ENCODE measurements around the gene MARCHF6. TPM values are rescaled to one million over a fixed set of nuclear protein-coding genes. Genes with fewer than 3 reads are reported as not detected.
A peak's percentile ranks its signal among the peaks of the same experiment; 100 is the strongest.

Gene MARCHF6
- total and polyA plus RNA-seq, 2 experiments from 2014 or later, result 70.9 to 91.1 TPM

- Histone ChIP-seq H3K4me3 (no peak overlapping the region), H3K4me2 (no peak overlapping the region)
- WGBS (ENCODE audit: low lambda C conversion rate, missing lambda C conversion rate), result 100% methylated on average over 2 of the region's 2 CpGs
Measured at GRCh38 chr5:10348258-10348657, 5.2 kb upstream of the MARCHF6 start.

DNA sequence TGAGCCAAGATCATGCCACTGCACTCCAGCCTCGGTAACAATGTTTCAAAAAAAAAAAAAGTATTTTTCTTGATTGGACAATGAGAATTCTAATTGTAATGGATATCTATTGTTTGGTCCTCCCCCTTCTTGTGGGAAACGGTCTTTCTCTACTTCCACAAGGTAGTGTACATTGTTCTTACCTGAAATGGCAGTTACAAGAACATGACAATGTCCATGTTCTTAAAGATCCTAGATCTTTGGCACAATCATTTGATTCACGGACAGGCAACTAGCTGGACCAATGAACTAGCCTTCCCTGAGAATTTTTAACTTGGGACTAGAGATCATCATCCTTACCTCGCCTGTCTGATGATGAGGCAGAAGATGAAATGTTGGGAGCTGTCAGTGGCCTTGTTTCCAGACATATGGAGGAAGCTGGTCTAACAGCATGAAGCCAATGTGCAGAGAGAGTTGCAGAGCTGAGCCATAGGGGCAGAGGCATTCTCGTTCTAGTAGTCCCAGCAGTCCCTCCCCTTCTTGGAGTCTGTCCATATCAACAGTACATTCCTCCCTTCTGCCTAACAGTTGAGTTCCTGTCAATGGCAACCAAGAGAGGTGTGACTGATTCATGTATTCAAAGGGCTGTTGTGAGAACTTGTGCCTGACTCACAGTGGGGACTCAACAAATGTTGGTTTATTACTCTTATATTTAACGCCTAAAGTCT is 2.1 kb upstream of the MARCHF6 start:
- Histone ChIP-seq H4K20me1 (ENCODE audit: insufficient read depth, poor library complexity, severe bottlenecking) (peaks cover 20% of the 10 kb centered on the region), H3K4me1 (ENCODE audit: insufficient read depth) (peaks cover 18% of the 10 kb centered on the region), H3K27me3 (no peaks in the 10 kb centered on the region), H3K36me3 (replicated peaks; ENCODE audit: insufficient read depth, low read depth) (no peaks in the 10 kb centered on the region), H3K9me2 (replicated peaks; ENCODE audit: insufficient read depth) (no peaks in the 10 kb centered on the region), H3K4me2 (no peak overlapping the region), H2AFZ (no peak overlapping the region), H3K9me3 (ENCODE audit: low read depth) (no peaks in the 10 kb centered on the region), H3K27ac (no peak overlapping the region), H3K4me3 (no peak overlapping the region), H3K79me2 (peaks cover 28% of the 10 kb centered on the region)
- WGBS (ENCODE audit: low lambda C conversion rate, missing lambda C conversion rate), result 89% methylated on average over 6 of the region's 6 CpGs
- DNase-seq (ENCODE audit: low spot score), result no peak
- TF ChIP-seq EZH2phosphoT487 (IDR thresholded peaks at IDR 0.05; ENCODE audit: low read depth, severe bottlenecking, unreplicated experiment) (no peak), EZH2 (IDR thresholded peaks at IDR 0.05; ENCODE audit: borderline replicate concordance) (no peak)
- TF ChIP-seq, protein P1, sequence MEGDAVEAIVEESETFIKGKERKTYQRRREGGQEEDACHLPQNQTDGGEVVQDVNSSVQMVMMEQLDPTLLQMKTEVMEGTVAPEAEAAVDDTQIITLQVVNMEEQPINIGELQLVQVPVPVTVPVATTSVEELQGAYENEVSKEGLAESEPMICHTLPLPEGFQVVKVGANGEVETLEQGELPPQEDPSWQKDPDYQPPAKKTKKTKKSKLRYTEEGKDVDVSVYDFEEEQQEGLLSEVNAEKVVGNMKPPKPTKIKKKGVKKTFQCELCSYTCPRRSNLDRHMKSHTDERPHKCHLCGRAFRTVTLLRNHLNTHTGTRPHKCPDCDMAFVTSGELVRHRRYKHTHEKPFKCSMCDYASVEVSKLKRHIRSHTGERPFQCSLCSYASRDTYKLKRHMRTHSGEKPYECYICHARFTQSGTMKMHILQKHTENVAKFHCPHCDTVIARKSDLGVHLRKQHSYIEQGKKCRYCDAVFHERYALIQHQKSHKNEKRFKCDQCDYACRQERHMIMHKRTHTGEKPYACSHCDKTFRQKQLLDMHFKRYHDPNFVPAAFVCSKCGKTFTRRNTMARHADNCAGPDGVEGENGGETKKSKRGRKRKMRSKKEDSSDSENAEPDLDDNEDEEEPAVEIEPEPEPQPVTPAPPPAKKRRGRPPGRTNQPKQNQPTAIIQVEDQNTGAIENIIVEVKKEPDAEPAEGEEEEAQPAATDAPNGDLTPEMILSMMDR (IDR thresholded peaks at IDR 0.05; ENCODE audit: poor library complexity), result no peak

More at GRCh38 chr5:10348258-10348657, 5.2 kb upstream of the MARCHF6 start:
- Histone ChIP-seq H3K9me2 (replicated peaks; ENCODE audit: insufficient read depth) (no peaks in the 10 kb centered on the region), H2AFZ (no peak overlapping the region), H3K4me1 (ENCODE audit: insufficient read depth) (peaks cover 9% of the 10 kb centered on the region), H4K20me1 (ENCODE audit: insufficient read depth, poor library complexity, severe bottlenecking) (no peaks in the 10 kb centered on the region), H3K79me2 (peaks cover 4% of the 10 kb centered on the region), H3K27ac (no peak overlapping the region), H3K36me3 (replicated peaks; ENCODE audit: insufficient read depth, low read depth) (no peaks in the 10 kb centered on the region), H3K9me3 (ENCODE audit: low read depth) (no peaks in the 10 kb centered on the region), H3K27me3 (no peaks in the 10 kb centered on the region)
- DNase-seq (ENCODE audit: low spot score), result no peak
- no peak for TF ChIP-seq EZH2 (IDR thresholded peaks at IDR 0.05; ENCODE audit: borderline replicate concordance)

DNA sequence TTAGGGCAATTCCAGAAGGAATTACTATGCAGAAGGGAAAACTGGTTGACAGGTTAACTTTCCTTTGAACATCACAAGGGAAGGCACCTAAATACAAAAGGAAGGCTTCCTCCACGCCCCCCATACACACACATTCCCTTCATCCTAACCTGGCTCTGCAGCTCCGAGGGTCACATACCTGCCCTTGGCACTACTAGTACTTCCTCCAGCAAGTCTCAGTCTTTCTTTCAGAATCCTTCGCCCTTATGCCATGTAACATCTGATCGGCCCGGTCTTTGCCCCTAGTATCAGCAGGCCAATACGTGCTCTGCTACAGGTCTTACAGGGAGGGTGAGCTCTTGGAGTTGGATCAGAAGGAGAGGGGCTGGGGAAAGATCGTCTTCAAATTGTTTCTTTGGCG is 1.6 kb upstream of the MARCHF6 start:
- no peak overlapping the region for H2AFZ ChIP-seq
- H3K27me3 ChIP-seq, result no peaks in the 10 kb centered on the region
- no peaks in the 10 kb centered on the region for H3K9me2 ChIP-seq (replicated peaks; ENCODE audit: insufficient read depth)
- 87% methylated on average over 8 of the region's 8 CpGs for WGBS (ENCODE audit: low lambda C conversion rate, missing lambda C conversion rate)
- H3K27ac ChIP-seq, result peak overlapping the region; percentile 96
- H3K4me1 ChIP-seq (ENCODE audit: insufficient read depth), result peaks cover 23% of the 10 kb centered on the region
- H4K20me1 ChIP-seq (ENCODE audit: insufficient read depth, poor library complexity, severe bottlenecking), result peaks cover 25% of the 10 kb centered on the region
- no peak for TF ChIP-seq EZH2phosphoT487 (IDR thresholded peaks at IDR 0.05; ENCODE audit: low read depth, severe bottlenecking, unreplicated experiment)
- TF ChIP-seq, protein P1 (IDR thresholded peaks at IDR 0.05; ENCODE audit: poor library complexity), result no peak
- no peaks in the 10 kb centered on the region for H3K36me3 ChIP-seq (replicated peaks; ENCODE audit: insufficient read depth, low read depth)
- DNase-seq (ENCODE audit: low spot score), result no peak
- no peaks in the 10 kb centered on the region for H3K9me3 ChIP-seq (ENCODE audit: low read depth)
- peaks cover 34% of the 10 kb centered on the region for H3K79me2 ChIP-seq
- no peak overlapping the region for H3K4me3 ChIP-seq
- H3K4me2 ChIP-seq, result peak overlapping the region; percentile 83

- WGBS (ENCODE audit: low lambda C conversion rate, missing lambda C conversion rate), result 20% methylated on average over 19 of the region's 19 CpGs
- Histone ChIP-seq H3K27ac (peak overlapping the region; percentile 96), H3K27me3 (no peaks in the 10 kb centered on the region), H4K20me1 (ENCODE audit: insufficient read depth, poor library complexity, severe bottlenecking) (peaks cover 33% of the 10 kb centered on the region), H3K36me3 (replicated peaks; ENCODE audit: insufficient read depth, low read depth) (no peaks in the 10 kb centered on the region), H2AFZ (peak overlapping the region; percentile 68), H3K4me3 (peak overlapping the region; percentile 51), H3K9me2 (replicated peaks; ENCODE audit: insufficient read depth) (no peaks in the 10 kb centered on the region), H3K9me3 (ENCODE audit: low read depth) (no peaks in the 10 kb centered on the region), H3K4me1 (ENCODE audit: insufficient read depth) (peaks cover 24% of the 10 kb centered on the region), H3K4me2 (peak overlapping the region; percentile 83), H3K79me2 (peaks cover 41% of the 10 kb centered on the region)
- no peak for TF ChIP-seq EZH2 (IDR thresholded peaks at IDR 0.05; ENCODE audit: borderline replicate concordance)
- TF ChIP-seq, protein P1 (IDR thresholded peaks at IDR 0.05; ENCODE audit: poor library complexity), result no peak
- no peak for TF ChIP-seq EZH2phosphoT487 (IDR thresholded peaks at IDR 0.05; ENCODE audit: low read depth, severe bottlenecking, unreplicated experiment)
- peak; percentile 33 for DNase-seq (ENCODE audit: low spot score)
Measured at GRCh38 chr5:10352430-10353240, 860 bp upstream of the MARCHF6 start.

All from hepatocyte (in vitro differentiated cells).